Measurements from ENCODE around the gene SCN11A. TPM values are rescaled to one million over a fixed set of nuclear protein-coding genes. Genes with fewer than 3 reads are reported as not detected.

SCN11A gene
- total and polyA plus RNA-seq, 2 of the 13 experiments (the other 11 are each of a cell fraction or from before 2014, with no cell fraction given): 0.02 to 0.11 TPM

- TF ChIP-seq E2F2 (CRISPR knock-in tag; IDR thresholded peaks at IDR 0.05; ENCODE audit: borderline replicate concordance) (no peak), MIER3 (CRISPR knock-in tag; IDR thresholded peaks at IDR 0.05; ENCODE audit: borderline replicate concordance) (no peak), HDAC6 (IDR thresholded peaks at IDR 0.05; ENCODE audit: low read depth, low read length) (no peak), AKNA (CRISPR knock-in tag; IDR thresholded peaks at IDR 0.05; ENCODE audit: borderline replicate concordance) (no peak)
Measured at GRCh38 chr3:39099738-39100499, 48.2 kb upstream of the SCN11A start (continued).

GRCh38 chr3:39099242-39099641 is 47.5 kb upstream of the SCN11A start:
- H2AFZ ChIP-seq (ENCODE audit: low read length): no peak overlapping the region
- TF ChIP-seq ZNF296 (CRISPR knock-in tag; conservative IDR thresholded peaks at IDR 0.05) (no peak), ZNF484 (CRISPR knock-in tag; IDR thresholded peaks at IDR 0.05; ENCODE audit: borderline replicate concordance, low read depth) (no peak), MED13 (CRISPR knock-in tag; IDR thresholded peaks at IDR 0.05) (no peak), ZNF367 (CRISPR knock-in tag; IDR thresholded peaks at IDR 0.05; ENCODE audit: borderline replicate concordance) (no peak), ZBTB33 (CRISPR knock-in tag; IDR thresholded peaks at IDR 0.05) (no peak), ZFP90 (CRISPR knock-in tag; IDR thresholded peaks at IDR 0.05; ENCODE audit: borderline replicate concordance) (no peak), ZNF547 (CRISPR knock-in tag; IDR thresholded peaks at IDR 0.05) (no peak), ZNF790 (CRISPR knock-in tag; IDR thresholded peaks at IDR 0.05; ENCODE audit: borderline replicate concordance) (no peak), POLR2AphosphoS2 (IDR thresholded peaks at IDR 0.05; ENCODE audit: low read depth, low read length) (no peak), PRMT3 (CRISPR knock-in tag; IDR thresholded peaks at IDR 0.05; ENCODE audit: borderline replicate concordance, low read depth) (no peak)

More at GRCh38 chr3:39099242-39099641, 47.5 kb upstream of the SCN11A start:
- Histone ChIP-seq H3K4me1 (ENCODE audit: insufficient read depth, low read length) (peaks cover 17% of the 10 kb centered on the region), H3K4me2 (ENCODE audit: low read depth, low read length) (no peak overlapping the region), H4K20me1 (ENCODE audit: insufficient read depth, low read length) (no peaks in the 10 kb centered on the region), H3K27ac (ENCODE audit: extremely low read length, insufficient read depth, low read length) (no peak overlapping the region), H3K27me3 (ENCODE audit: control insufficient read depth in 1 of 2, insufficient read depth in 2 of 2, low read length in 2 of 2) (no peaks in the 10 kb centered on the region), H3K9me3 (ENCODE audit: low read length) (no peaks in the 10 kb centered on the region), H3K36me3 (replicated peaks in 1 of 2; ENCODE audit: control insufficient read depth in 1 of 2, insufficient read depth in 2 of 2, low read length in 2 of 2) (peaks cover 17 to 59% of the 10 kb centered on the region in 2 experiments), H3K4me3 (replicated peaks in 1 of 3; ENCODE audit: insufficient read depth in 1 of 3, low read depth in 2 of 3, low read length in 3 of 3) (no peak overlapping the region), H3K9ac (ENCODE audit: insufficient read depth, low read depth, low read length) (no peak overlapping the region), H3K79me2 (ENCODE audit: insufficient read depth, low read length) (peaks cover 2% of the 10 kb centered on the region)
- ChIA-PET CTCF (ENCODE audit: low intra/inter-chr PET ratio, low total read pairs) (no interaction called here), POLR2A (no interaction called here)
- whole genome bisulfite sequencing (ENCODE audit: low lambda C conversion rate): 100% methylated on average over 1 of the region's 1 CpG
- BruUV-seq (replicated peaks): no TSS peak
- intact Hi-C loops (cut with micrococcal nuclease; ENCODE audit: unreplicated experiment): loop anchor here (5.0 kb wide), 1 partner anchor 1642 kb away; no protein-coding TSS in a partner anchor
- ATAC-seq (no peak), DNase-seq (ENCODE audit: low spot score) (no peak), FAIRE-seq (no peak)
- in situ Hi-C loops (cut with HindIII; ENCODE audit: extremely low pct_ligation_motif_present, low pct_unique_long_range_greater_than_20kb): no loop called here
